Trophoblast cell (in vitro differentiated cells and primary cell): ENCODE results near the gene DUS3L.

Experiments
- DNase-seq, 2 donors: peaks; one replicate each; pipeline ENCODE4 v3.0.0-alpha.2; 2016
- H2AFZ ChIP-seq: 2 replicates; pipeline ENCODE4 v1.6.1; 2013; ENCODE audit warnings: low read length, moderate library complexity, mild to moderate bottlenecking; ENCODE audit not compliant: insufficient read depth, poor library complexity
- H2AK5ac ChIP-seq: 2 replicates; pipeline ENCODE4 v1.6.1; 2013; ENCODE audit warnings: mild to moderate bottlenecking, low read length
- H2BK120ac ChIP-seq: 2 replicates; pipeline ENCODE4 v1.6.1; 2013; ENCODE audit warnings: low read length, mild to moderate bottlenecking, moderate library complexity; ENCODE audit not compliant: insufficient read depth, poor library complexity
- H2BK12ac ChIP-seq: 2 replicates; pipeline ENCODE4 v1.6.1; 2013; ENCODE audit warnings: mild to moderate bottlenecking, low read length, moderate library complexity
- H2BK5ac ChIP-seq: 2 replicates; pipeline ENCODE4 v1.6.1; 2013; ENCODE audit warnings: low read length, low read depth, moderate library complexity, mild to moderate bottlenecking; ENCODE audit not compliant: poor library complexity
- H3K14ac ChIP-seq: 2 replicates; pipeline ENCODE4 v1.6.1; 2013; ENCODE audit warnings: mild to moderate bottlenecking, low read length
- H3K18ac ChIP-seq: 2 replicates; pipeline ENCODE4 v1.6.1; 2013; ENCODE audit warnings: mild to moderate bottlenecking, low read length
- H3K23ac ChIP-seq: 2 replicates; pipeline ENCODE4 v1.6.1; 2013; ENCODE audit warnings: low read length
- H3K27ac ChIP-seq: 2 replicates; pipeline ENCODE4 v1.5.1; 2013; ENCODE audit warnings: low read depth, mild to moderate bottlenecking, inconsistent platforms, low read length, moderate library complexity
- H3K27me3 ChIP-seq: 2 replicates; pipeline ENCODE4 v1.6.1; 2013; ENCODE audit warnings: inconsistent platforms, mild to moderate bottlenecking, low read length, moderate library complexity; ENCODE audit not compliant: insufficient read depth
- H3K36me3 ChIP-seq, 2 experiments: 1 replicate in 1 of 2; 2 replicates in 1 of 2; pipeline ENCODE4 v1.6.1; 2013; ENCODE audit warnings: low read length in 2 of 2, mild to moderate bottlenecking in 2 of 2, moderate library complexity in 1 of 2; ENCODE audit not compliant: insufficient read depth in 2 of 2, control insufficient read depth in 1 of 2
- H3K4ac ChIP-seq: 2 replicates; pipeline ENCODE4 v1.6.1; 2013; ENCODE audit warnings: low read depth, mild to moderate bottlenecking, low read length, moderate library complexity
- H3K4me1 ChIP-seq, 2 experiments: 1 replicate in 1 of 2; 2 replicates in 1 of 2; pipeline ENCODE4 v1.6.1; 2013; ENCODE audit warnings: low read length in 2 of 2, mild to moderate bottlenecking in 2 of 2, moderate library complexity in 1 of 2; ENCODE audit not compliant: insufficient read depth in 2 of 2, control insufficient read depth in 1 of 2
- H3K4me2 ChIP-seq: 2 replicates; pipeline ENCODE4 v1.6.1; 2013; ENCODE audit warnings: inconsistent platforms, mild to moderate bottlenecking, low read length, moderate library complexity
- H3K4me3 ChIP-seq: 2 replicates; pipeline ENCODE4 v1.5.1; 2013; ENCODE audit warnings: mild to moderate bottlenecking, low read depth, low read length, inconsistent platforms
- H3K79me1 ChIP-seq: one replicate; pipeline ENCODE4 v1.6.1; 2013; ENCODE audit warnings: low read length
- H3K79me2 ChIP-seq: 2 replicates; pipeline ENCODE4 v1.6.1; 2013; ENCODE audit warnings: low read length, mild to moderate bottlenecking; ENCODE audit not compliant: control insufficient read depth, insufficient read depth, poor library complexity
- H3K9ac ChIP-seq: 2 replicates; pipeline ENCODE4 v1.6.1; 2013; ENCODE audit warnings: mild to moderate bottlenecking, low read length
- H3K9me3 ChIP-seq: 2 replicates; pipeline ENCODE4 v1.6.1; 2013; ENCODE audit warnings: low read depth, mild to moderate bottlenecking, control low read depth, inconsistent platforms, low read length; ENCODE audit not compliant: insufficient read depth
- H4K12ac ChIP-seq: 2 replicates; pipeline ENCODE4 v1.6.1; 2013; ENCODE audit warnings: low read depth, mild to moderate bottlenecking, low read length, moderate library complexity
- H4K8ac ChIP-seq: 2 replicates; pipeline ENCODE4 v1.6.1; 2013; ENCODE audit warnings: low read depth, mild to moderate bottlenecking, low read length, moderate library complexity
- H4K91ac ChIP-seq: one replicate; pipeline ENCODE4 v1.6.1; 2013; ENCODE audit warnings: low read depth, mild to moderate bottlenecking, low read length, moderate library complexity
- WGBS: extraction: QIAGEN DNeasy Blood & Tissue Kit; methylation state at CpG from one replicate; pipeline ENCODE4 v1.1.7; 2013; ENCODE audit warnings: missing lambda C conversion rate; ENCODE audit not compliant: insufficient read length, insufficient coverage; ENCODE audit errors: extremely low coverage; 5-methylcytosine and 5-hydroxymethylcytosine counted together

The DUS3L gene

GRCh38 chr19:5827342-5827890, 36.5 kb upstream of the DUS3L start:
- no peak overlapping the region for H3K27ac ChIP-seq
- peak overlapping the region; percentile 71 for H3K4me2 ChIP-seq
- H4K8ac ChIP-seq = peak overlapping the region; percentile 86
- peak overlapping the region; percentile 86 for H4K12ac ChIP-seq
- peak overlapping the region; percentile 77 for H3K4me3 ChIP-seq
- no peak overlapping the region for H3K18ac ChIP-seq
- H2BK12ac ChIP-seq = no peak overlapping the region
- H3K9ac ChIP-seq = no peak overlapping the region
- no peak overlapping the region for H3K4ac ChIP-seq
- peak overlapping the region; percentile 26 for H3K14ac ChIP-seq
- H3K79me2 ChIP-seq = peaks cover 4% of the 10 kb centered on the region
- peaks cover 15% of the 10 kb centered on the region for H3K79me1 ChIP-seq
- no peak overlapping the region for H3K23ac ChIP-seq
- H3K27me3 ChIP-seq = no peaks in the 10 kb centered on the region
- no CpG with 5 or more reads among the region's 37 CpGs for WGBS
- no peak for DNase-seq
- H3K4me1 ChIP-seq = peaks cover 11 to 17% of the 10 kb centered on the region in 2 experiments
- H2BK5ac ChIP-seq = no peak overlapping the region
- peak overlapping the region; percentile 42 for H2AK5ac ChIP-seq
- H3K36me3 ChIP-seq = no peaks in the 10 kb centered on the region
- peak overlapping the region; percentile 74 for H4K91ac ChIP-seq
- H2BK120ac ChIP-seq = no peak overlapping the region
- H2AFZ ChIP-seq = peak overlapping the region; percentile 27
- peaks cover 2% of the 10 kb centered on the region for H3K9me3 ChIP-seq

- Histone ChIP-seq H4K91ac (no peak overlapping the region), H3K9ac (no peak overlapping the region), H3K27ac (no peak overlapping the region), H2BK120ac (no peak overlapping the region), H4K12ac (no peak overlapping the region), H3K79me1 (peaks cover 15% of the 10 kb centered on the region), H2AK5ac (no peak overlapping the region), H3K4me1 (peaks cover 11 to 17% of the 10 kb centered on the region in 2 experiments), H3K79me2 (peaks cover 4% of the 10 kb centered on the region), H3K14ac (no peak overlapping the region), H3K18ac (no peak overlapping the region), H2BK12ac (no peak overlapping the region), H2AFZ (no peak overlapping the region), H4K8ac (no peak overlapping the region), H3K4me2 (no peak overlapping the region), H3K4ac (no peak overlapping the region), H3K27me3 (no peaks in the 10 kb centered on the region), H3K9me3 (peaks cover 3% of the 10 kb centered on the region), H3K4me3 (no peak overlapping the region), H3K23ac (no peak overlapping the region), H3K36me3 (no peaks in the 10 kb centered on the region), H2BK5ac (no peak overlapping the region)
- DNase-seq = peak; percentile 79 to 86
- WGBS = no CpG with 5 or more reads among the region's 24 CpGs
Observed at GRCh38 chr19:5826531-5827341, 35.8 kb upstream of the DUS3L start.

GRCh38 chr19:5825178-5825577, 34.2 kb upstream of the DUS3L start:
- no peak for DNase-seq

GRCh38 chr19:5824751-5825150, 33.8 kb upstream of the DUS3L start:
- Histone ChIP-seq H3K9ac (no peak overlapping the region), H4K12ac (no peak overlapping the region), H3K4ac (no peak overlapping the region), H4K8ac (no peak overlapping the region), H3K4me1 (peaks cover 11 to 13% of the 10 kb centered on the region in 2 experiments), H3K79me2 (peaks cover 4% of the 10 kb centered on the region), H2AFZ (no peak overlapping the region), H2AK5ac (no peak overlapping the region), H3K27me3 (no peaks in the 10 kb centered on the region), H3K14ac (no peak overlapping the region), H3K36me3 (no peaks in the 10 kb centered on the region), H2BK120ac (no peak overlapping the region), H3K4me3 (no peak overlapping the region), H3K9me3 (peaks cover 3% of the 10 kb centered on the region), H3K27ac (no peak overlapping the region), H3K79me1 (peaks cover 15% of the 10 kb centered on the region), H2BK12ac (no peak overlapping the region), H3K4me2 (no peak overlapping the region), H3K18ac (no peak overlapping the region), H2BK5ac (no peak overlapping the region), H4K91ac (no peak overlapping the region), H3K23ac (no peak overlapping the region)
- DNase-seq = no peak
- no CpG with 5 or more reads among the region's 10 CpGs for WGBS

More at GRCh38 chr19:5825178-5825577, 34.2 kb upstream of the DUS3L start:
- Histone ChIP-seq H3K27me3 (no peaks in the 10 kb centered on the region), H3K36me3 (no peaks in the 10 kb centered on the region), H3K9me3 (peaks cover 3% of the 10 kb centered on the region), H2BK12ac (no peak overlapping the region), H3K79me1 (peaks cover 15% of the 10 kb centered on the region), H2BK5ac (no peak overlapping the region), H3K4me2 (no peak overlapping the region), H3K23ac (no peak overlapping the region), H3K9ac (no peak overlapping the region), H2AK5ac (no peak overlapping the region), H3K27ac (no peak overlapping the region), H3K79me2 (peaks cover 4% of the 10 kb centered on the region), H4K91ac (no peak overlapping the region), H3K4me3 (no peak overlapping the region), H2BK120ac (no peak overlapping the region), H3K4me1 (peaks cover 11 to 17% of the 10 kb centered on the region in 2 experiments), H4K12ac (no peak overlapping the region), H3K14ac (no peak overlapping the region), H4K8ac (no peak overlapping the region), H2AFZ (no peak overlapping the region), H3K18ac (no peak overlapping the region), H3K4ac (no peak overlapping the region)
- WGBS = no CpG with 5 or more reads among the region's 21 CpGs
